H1 (cell line): ENCODE data around the gene SND1.

Experiments used
- CEBPB ChIP-seq: IDR thresholded peaks from 2 replicates; pipeline ENCODE4 v1.6.1; 2012; ENCODE audit warnings: low read depth, low read length
- POLR2A ChIP-seq, 2 experiments: IDR thresholded peaks; 1 replicate in 1 of 2; 2 replicates in 1 of 2; pipeline ENCODE4 v1.6.1; 2011; ENCODE audit warnings: low read depth in 2 of 2, low read length in 2 of 2, mild to moderate bottlenecking in 2 of 2; ENCODE audit errors: control extremely low read depth in 1 of 2
- SP2 ChIP-seq: IDR thresholded peaks from 2 replicates; pipeline ENCODE4 v1.6.1; 2012; ENCODE audit warnings: mild to moderate bottlenecking, low read length, inconsistent platforms
- TF ChIP-seq, protein P1 (sequence below): IDR thresholded peaks from 2 replicates; pipeline ENCODE4 v1.6.1; 2011; ENCODE audit warnings: low read depth, mild to moderate bottlenecking, low read length; ENCODE audit not compliant: insufficient read depth
- TF ChIP-seq, protein P2 (sequence below), 3 experiments: IDR thresholded peaks; 1 replicate in 2 of 3; 2 replicates in 1 of 3; pipeline versions ENCODE4 v1.5.1 to v1.6.1; 2011; ENCODE audit warnings: low read length in 3 of 3, mild to moderate bottlenecking in 3 of 3, inconsistent platforms in 2 of 3, low read depth in 1 of 3, moderate library complexity in 1 of 3; ENCODE audit not compliant: insufficient read depth in 1 of 3; ENCODE audit errors: control extremely low read depth in 1 of 3

DNA sequence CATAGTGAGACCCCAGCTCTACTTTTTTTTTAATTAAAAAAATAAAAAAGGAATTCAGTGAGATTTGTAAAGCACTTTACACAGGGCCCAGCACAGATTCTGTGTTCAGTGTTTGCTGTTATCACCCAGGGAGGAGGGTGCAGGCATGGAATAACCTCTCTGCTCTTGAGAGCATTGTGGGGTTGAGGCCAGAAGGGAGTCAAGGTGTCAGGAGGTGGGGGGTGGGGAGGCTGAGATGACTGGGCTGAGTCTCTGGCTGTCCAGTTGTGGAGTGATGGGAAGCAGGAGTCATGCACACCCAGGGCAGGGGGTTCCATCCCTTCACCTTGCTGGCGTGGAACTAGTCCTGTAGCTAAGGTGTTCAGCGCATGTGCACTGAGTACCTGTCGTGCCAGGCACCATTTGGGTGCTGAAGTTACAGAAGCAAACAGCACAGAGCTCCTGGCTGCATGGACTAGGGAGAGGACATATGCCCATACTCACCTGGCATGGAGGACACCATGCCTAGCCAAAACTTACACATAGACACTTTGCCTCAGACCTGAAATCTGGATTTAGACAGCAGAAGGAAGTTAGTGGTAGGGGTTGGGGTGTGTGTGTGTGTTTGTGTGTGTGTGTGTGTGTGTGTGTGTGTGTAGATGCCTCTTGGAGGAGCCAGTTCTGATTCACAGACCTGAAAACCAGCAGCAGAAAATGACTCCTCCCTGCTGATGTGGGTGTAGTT lies 448.4 kb downstream of the SND1 start:
- TF ChIP-seq, protein P1, sequence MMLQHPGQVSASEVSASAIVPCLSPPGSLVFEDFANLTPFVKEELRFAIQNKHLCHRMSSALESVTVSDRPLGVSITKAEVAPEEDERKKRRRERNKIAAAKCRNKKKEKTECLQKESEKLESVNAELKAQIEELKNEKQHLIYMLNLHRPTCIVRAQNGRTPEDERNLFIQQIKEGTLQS: no peak
- TF ChIP-seq CEBPB: no peak
- TF ChIP-seq, protein P2, sequence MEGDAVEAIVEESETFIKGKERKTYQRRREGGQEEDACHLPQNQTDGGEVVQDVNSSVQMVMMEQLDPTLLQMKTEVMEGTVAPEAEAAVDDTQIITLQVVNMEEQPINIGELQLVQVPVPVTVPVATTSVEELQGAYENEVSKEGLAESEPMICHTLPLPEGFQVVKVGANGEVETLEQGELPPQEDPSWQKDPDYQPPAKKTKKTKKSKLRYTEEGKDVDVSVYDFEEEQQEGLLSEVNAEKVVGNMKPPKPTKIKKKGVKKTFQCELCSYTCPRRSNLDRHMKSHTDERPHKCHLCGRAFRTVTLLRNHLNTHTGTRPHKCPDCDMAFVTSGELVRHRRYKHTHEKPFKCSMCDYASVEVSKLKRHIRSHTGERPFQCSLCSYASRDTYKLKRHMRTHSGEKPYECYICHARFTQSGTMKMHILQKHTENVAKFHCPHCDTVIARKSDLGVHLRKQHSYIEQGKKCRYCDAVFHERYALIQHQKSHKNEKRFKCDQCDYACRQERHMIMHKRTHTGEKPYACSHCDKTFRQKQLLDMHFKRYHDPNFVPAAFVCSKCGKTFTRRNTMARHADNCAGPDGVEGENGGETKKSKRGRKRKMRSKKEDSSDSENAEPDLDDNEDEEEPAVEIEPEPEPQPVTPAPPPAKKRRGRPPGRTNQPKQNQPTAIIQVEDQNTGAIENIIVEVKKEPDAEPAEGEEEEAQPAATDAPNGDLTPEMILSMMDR (IDR thresholded peaks at IDR 0.05; ENCODE audit: control extremely low read depth in 1 of 3, insufficient read depth in 1 of 3, low read depth in 1 of 3, low read length in 3 of 3): no peak
- TF ChIP-seq POLR2A (IDR thresholded peaks at IDR 0.05; ENCODE audit: control extremely low read depth in 1 of 2, low read depth in 2 of 2, low read length in 2 of 2): peak in 1 of 2 experiments; percentile 55; a peak in 1 of 3 replicates
- no peak for TF ChIP-seq SP2
